T-helper 2 cell treated with Interferon-gamma antibody and Interleukin-4, amounts not matched to agents 100 ng/mL and 5 ng/mL, for 36 hours (primary cell): ENCODE data around the gene TTLL12. TPM values are rescaled to one million over a fixed set of nuclear protein-coding genes. Genes with fewer than 3 reads are reported as not detected.

Experiments
- intact Hi-C: fragments of 100-400 bp; cut with micrococcal nuclease; formaldehyde crosslinking; loops from one replicate; pipeline ENCODE4 v1.15.1; 2023
- total RNA-seq: library from RNA; stranded (reverse); gene quantifications from 2 replicates; pipeline ENCODE4 v1.2.3, GENCODE V29; 2022

The TTLL12 gene
- total RNA-seq, 1 donor from 2014 or later = 53.0 TPM

- intact Hi-C loops = no loop called here
Observed at GRCh38 chr22:43200555-43200954, 13.6 kb upstream of the TTLL12 start.

GRCh38 chr22:43200031-43200430 is 13.1 kb upstream of the TTLL12 start:
- intact Hi-C loops = no loop called here

- intact Hi-C loops = no loop called here
Observed at GRCh38 chr22:43199541-43199940, 12.6 kb upstream of the TTLL12 start.

GRCh38 chr22:43198936-43199335 is 12.0 kb upstream of the TTLL12 start:
- intact Hi-C loops = no loop called here

DNA sequence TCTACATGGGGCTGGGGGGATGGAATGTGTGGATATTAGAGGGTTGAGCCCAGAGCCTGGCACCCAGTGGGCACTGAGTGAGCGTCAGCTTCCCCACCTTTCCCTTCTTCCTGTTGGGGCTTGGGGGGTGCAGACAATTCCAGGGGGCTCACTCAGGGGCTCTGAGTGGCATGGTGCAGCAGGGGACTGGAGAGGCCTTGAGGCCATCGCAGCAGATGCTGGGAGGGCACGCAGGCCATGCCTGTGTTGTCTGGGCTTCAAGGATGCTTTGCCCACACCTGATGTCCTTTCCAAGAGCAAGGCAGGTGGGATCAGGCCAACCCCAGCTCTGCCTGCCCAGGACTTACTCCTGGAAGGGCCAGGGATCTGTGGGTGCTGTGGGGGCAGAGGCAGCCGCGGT is 11.2 kb upstream of the TTLL12 start:
- intact Hi-C loops = no loop called here

DNA sequence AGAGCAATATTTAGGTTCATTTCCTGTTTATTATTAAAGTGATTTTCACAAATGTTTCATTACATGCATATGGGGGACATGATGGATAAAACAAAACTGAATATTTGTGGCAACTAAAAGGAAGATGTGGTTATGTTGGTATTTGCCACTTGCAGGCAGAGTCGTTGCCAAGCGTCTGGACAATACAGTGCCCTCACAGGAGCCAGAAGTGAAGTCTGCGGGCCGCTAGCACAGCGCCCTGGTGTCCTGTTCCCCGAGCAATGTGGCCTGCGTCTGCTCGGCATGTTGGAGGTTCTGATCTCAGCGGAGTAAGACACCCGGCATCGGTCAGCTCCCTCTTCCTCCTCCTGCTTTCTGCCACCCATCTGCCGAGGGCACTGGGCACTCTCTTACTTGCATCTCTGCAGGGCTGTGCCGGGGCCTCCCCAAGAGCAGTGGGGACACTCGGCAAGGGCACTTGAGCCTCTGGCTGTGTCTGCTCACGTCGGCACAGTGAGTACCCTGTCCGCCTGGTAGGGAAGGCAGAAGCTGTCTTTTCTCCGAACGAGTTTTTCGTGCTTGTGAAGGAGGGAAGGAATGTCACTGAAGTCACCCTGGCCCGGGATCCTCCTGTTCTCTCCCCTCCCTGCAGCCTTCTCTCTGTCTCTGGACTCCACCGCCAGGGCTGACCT is 10.5 kb upstream of the TTLL12 start:
- intact Hi-C loops = no loop called here

- intact Hi-C loops = no loop called here
Observed at GRCh38 chr22:43191831-43192230, 4.9 kb upstream of the TTLL12 start.

DNA sequence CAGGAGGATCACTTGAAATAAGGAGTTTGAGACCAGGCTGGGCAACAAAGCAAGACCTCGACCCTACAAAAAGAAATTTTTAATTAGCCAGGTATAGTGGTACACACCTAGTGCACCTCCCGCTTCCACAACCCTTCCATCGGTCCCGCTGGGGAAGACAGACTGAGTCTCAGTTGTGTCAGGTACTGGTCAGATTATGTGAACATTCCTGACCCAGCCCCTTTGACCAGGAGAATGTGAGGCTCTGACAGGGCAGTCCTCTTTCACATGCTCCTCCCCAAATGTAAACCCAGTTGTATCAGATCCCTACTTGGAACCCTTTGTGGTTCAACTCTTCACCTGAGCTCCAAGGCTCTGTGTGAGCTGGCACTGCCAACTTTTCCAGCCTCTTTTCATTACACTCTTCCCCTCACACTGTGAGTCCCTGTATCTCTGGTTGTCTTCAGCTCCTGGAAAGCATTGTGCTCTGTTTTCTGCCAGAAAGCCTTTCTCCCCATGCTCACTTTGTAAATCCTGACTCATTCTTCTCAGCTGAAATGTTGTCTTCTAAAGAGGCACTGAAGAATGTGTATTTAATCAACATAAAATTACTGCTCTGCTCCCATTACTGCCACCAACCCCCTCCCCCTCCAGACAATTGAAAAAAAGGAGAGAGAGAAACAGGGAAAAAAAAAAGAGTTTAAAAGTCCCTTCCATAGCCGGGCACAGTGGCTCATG is 2.1 kb upstream of the TTLL12 start:
- intact Hi-C loops = no loop called here

GRCh38 chr22:43187171-43188099 is 501 bp upstream of the TTLL12 start:
- intact Hi-C loops = loop anchor here (2.0 kb wide), 3 partner anchors 37 to 173 kb away; partner anchors contain the start of genes MCAT, PACSIN2 and TSPO

- intact Hi-C loops = loop anchor here (2.0 kb wide), 3 partner anchors 35 to 171 kb away; partner anchors contain the start of genes MCAT, PACSIN2 and TSPO
Observed at GRCh38 chr22:43185860-43186261, 1.1 kb downstream of the TTLL12 start.

DNA sequence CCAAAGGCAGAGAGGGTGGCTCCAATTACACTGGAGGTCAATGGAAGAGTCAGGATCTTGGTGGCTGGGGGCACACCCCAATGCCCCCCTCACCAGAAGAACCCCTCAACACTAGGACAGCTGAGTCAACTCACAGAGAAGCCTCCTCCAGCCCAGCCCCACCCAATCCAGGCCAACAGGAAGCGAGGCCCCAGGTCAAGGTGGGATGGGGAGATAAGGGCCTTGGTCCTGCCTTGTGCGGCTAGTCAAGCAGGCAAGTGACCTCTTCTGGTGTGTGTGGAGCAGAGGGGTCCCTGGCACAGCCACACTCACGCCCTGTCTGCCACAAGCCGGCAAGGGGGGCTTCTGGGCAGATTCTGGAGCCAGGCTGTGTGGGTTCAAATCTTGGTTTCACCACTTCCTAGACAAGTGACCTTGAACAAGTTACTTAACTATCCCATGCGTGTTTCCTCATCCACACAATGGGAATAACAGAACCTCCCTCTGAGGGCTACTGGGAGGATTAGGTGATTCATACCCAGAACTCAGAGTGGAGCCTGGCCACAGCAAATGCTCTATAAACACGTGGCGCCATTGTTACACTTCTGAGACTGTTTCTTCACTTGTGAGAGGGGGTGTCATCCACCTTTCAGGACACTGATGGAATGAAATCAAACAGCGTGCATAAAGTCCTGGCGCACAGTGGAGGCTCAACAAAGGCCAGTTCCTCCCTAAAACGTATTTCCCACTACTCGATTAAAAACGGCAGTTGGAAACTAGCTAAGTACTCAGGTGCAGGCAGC is 3.2 kb downstream of the TTLL12 start:
- intact Hi-C loops = no loop called here

DNA sequence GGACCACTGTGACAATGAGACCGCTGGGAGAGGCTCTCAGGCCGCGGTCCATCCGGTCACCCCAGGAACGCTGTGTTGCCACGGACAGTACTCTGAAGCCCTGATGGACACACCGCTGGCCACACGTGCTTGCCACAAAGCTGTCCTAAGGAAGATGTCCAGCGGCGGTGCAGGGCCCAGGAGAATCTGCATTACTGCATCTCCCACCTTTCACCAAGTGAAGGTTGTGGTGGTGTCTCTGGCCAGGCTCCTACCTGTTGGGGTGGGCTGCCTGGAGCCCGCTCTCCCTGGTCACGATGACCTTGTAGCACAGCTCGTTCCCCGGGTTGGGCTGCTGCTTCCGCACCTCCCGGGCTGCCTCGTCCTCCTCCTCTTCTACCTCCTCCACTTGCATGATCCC is 4.2 kb downstream of the TTLL12 start:
- intact Hi-C loops = no loop called here

- intact Hi-C loops = no loop called here
Observed at GRCh38 chr22:43182118-43182517, 4.8 kb downstream of the TTLL12 start.

DNA sequence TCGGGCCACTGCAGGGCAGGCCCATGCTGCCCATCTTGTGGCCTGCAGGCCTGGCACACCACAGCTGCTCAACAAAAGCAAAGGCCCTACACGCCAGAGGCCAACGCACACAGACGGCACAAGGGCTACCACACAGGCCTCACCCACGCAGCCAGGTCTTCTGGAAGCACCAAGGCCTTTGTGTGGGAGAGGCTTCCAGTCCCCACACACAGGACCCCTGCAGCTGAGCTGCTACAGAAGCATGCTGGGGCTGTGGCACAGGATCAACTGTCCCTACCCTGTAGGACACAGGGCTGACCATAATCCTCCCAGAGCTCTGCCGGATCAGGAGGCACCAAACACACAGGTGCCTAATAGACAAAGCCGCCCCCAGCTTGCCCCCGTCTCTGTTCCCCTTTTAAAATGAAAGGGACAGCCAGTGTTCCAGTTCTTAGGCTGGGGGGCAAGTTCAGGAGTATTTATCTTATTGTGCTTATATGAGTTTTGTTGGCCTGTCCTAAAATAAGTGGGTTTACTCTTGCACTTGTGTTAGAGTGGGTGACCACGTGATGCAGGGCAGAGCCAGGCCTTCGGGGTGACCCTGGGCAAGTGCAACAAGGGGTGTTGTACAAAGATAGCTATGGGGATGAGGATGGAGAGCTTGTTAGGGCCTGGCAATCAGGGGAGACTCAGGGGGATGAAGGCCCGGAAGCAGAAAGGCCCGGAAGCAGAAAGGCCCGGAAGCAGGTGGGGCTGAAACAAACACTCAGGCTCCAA is 5.4 kb downstream of the TTLL12 start:
- intact Hi-C loops = no loop called here

GRCh38 chr22:43180670-43181069 is 6.3 kb downstream of the TTLL12 start:
- intact Hi-C loops = no loop called here

DNA sequence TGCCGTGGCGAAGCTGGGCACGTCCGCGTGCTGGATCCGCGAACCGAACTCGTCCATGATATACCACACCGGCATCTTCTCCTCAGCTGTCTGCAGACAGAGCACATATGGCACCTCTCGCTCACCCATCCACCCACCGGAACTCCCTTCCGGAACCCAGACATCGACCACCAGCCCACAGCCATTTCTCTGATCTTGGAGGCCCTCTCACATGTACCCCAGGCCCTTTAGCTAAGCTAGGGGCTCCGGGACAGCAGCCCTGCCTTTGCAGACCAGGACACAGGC is 7.1 kb downstream of the TTLL12 start:
- intact Hi-C loops = no loop called here

DNA sequence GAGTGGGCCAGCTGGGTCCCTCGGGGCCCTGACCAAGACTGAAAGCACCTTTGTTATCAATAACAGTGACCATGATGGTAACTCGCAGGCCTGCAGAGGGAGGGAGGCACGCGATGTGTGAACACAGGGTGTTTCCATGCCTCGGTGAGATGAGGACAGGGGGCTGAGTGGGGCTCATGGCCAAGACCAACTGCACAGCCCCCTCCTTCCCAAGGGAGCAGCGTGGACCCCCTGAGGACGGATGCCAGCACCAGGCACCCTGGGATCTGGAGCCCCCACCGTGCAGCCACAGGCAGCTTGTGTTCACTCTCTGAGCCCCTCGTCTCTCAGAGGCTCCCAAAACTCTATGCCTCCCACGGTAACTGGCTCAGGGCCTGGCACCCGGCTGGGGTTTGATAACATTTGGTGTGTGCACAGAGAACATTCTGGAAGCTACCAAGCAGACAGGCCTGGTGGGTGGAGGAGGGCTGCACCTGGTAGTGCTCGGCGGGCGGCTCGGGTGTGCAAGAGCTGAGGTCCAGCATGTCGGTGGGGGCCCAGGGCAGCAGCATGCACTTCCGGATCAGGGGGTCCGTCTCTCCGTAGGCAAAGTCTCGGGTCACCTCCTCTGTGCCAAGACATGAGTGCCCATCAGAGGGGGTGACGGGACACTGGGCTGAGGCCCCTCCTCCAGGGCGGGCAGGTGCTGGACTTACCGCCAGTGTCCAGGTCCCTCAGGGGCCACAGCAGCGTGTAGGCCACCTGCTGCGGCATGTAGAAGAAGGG is 7.6 kb downstream of the TTLL12 start:
- intact Hi-C loops = no loop called here

DNA sequence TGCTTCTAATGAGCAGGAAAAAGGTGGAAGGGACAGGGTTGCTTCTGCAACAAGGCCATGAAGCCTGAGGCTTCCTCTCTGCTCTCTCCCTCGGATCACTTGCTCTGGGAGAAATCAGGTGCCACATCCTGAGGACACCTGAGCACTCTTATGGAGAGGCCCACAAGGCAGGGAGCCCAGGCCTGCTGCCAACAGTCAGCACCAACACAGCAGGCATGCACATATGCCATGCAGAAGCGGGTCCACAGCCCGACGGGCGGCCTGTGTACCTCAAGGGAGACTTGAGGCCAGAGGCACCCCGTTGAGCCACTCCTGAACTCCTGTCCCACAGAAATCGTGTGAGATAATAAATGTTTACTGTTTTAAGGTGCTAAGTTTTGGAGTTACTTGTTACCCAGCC is 9.5 kb downstream of the TTLL12 start:
- intact Hi-C loops = no loop called here

DNA sequence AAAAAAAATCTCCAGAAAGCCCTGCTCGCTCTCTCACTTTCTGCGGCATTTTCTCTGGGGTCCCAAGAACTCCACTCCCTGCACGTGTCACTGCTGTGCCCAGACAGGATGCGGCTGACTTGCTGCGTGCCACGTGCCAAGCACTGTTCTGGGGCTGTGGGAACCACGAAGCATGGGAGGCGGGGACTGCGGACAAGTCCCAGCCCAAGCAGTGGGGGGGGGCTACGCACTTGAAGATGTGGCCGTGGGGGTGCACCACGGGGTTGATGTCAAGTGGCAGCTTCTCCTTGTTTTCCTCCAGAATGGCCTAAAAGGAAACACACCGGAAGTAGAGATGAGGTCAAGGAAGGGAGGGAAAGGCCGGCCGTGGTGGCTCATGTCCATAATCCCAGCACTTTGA is 10.8 kb downstream of the TTLL12 start:
- intact Hi-C loops = no loop called here
